NB4 (cell line): ENCODE results near the gene ZC3H13.

ENCODE experiments used
- DNase-seq: peaks from one replicate; pipeline ENCODE4 v3.0.0; 2010; ENCODE audit warnings: low read depth
- H3K4me3 ChIP-seq: one replicate; pipeline ENCODE4 v1.5.1; 2011; ENCODE audit warnings: mild to moderate bottlenecking, low read depth, low read length, moderate library complexity
- CTCF ChIP-seq: IDR thresholded peaks from one replicate; pipeline ENCODE4 v1.5.1; 2012; ENCODE audit warnings: low read depth, low read length
- MYC ChIP-seq: IDR thresholded peaks from 2 replicates; pipeline ENCODE4 v1.6.1; 2011; ENCODE audit warnings: low read depth, low read length
- POLR2A ChIP-seq: IDR thresholded peaks from 2 replicates; pipeline ENCODE4 v1.6.1; 2011; ENCODE audit warnings: mild to moderate bottlenecking; ENCODE audit not compliant: insufficient read length; ENCODE audit errors: extremely low read depth
- TF ChIP-seq, protein P1 (sequence below): IDR thresholded peaks from 2 replicates; pipeline ENCODE4 v1.6.1; 2011; ENCODE audit warnings: low read depth, low read length

Gene ZC3H13

DNA sequence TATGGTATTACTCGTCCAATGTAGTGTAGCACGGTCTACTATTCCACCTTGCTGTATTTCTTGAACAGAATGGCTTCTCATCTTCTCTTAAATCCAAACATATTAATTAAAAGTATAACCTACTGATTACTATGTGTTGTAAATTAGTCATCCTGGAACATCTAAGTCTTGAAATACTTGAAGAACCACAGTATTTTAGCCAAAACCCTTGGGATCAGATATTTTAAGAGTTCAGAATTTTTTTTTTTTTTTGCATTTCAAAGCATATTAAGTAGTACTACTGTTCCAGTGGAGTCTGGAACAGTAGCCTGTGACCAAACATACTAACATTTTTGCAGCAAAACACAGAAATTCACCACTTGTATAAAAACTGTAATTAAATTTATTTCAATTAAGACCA lies 30.1 kb downstream of the ZC3H13 start:
- no peak overlapping the region for H3K4me3 ChIP-seq
- DNase-seq = no peak
- TF ChIP-seq, protein P1, sequence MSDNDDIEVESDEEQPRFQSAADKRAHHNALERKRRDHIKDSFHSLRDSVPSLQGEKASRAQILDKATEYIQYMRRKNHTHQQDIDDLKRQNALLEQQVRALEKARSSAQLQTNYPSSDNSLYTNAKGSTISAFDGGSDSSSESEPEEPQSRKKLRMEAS = no peak
- TF ChIP-seq CTCF (no peak), POLR2A (no peak), MYC (no peak)

GRCh38 chr13:46016216-46016615 lies 36.3 kb downstream of the ZC3H13 start:
- H3K4me3 ChIP-seq = no peak overlapping the region
- no peak for DNase-seq
- TF ChIP-seq CTCF (no peak), MYC (no peak), POLR2A (no peak)
- TF ChIP-seq, protein P1 = no peak

- TF ChIP-seq, protein P1 = no peak
- TF ChIP-seq CTCF = no peak
- no peak for TF ChIP-seq POLR2A
- no peak for TF ChIP-seq MYC
- DNase-seq = peak; percentile 14
- H3K4me3 ChIP-seq = no peak overlapping the region
Observed at GRCh38 chr13:46015366-46015765, 37.2 kb downstream of the ZC3H13 start.

DNA sequence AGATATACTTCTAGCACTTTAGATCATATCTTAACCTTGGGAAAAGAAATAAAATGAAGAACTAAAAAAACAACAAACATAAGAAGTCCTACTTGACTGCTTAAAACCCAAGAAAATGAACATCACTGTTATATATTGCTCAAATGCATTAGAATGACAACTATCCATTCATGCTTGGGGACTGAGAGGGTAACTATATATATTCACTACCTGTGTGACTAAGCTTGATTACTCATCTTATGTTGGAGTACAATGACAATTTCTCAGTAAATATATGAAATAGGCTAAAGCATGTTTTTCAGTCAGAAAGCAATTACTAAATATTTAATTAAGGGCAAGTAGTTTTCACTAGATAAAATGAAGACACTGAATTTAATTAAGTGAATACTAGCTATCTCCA lies 40.1 kb downstream of the ZC3H13 start:
- DNase-seq = no peak
- TF ChIP-seq CTCF = no peak
- TF ChIP-seq, protein P1 = no peak
- no peak overlapping the region for H3K4me3 ChIP-seq

- peak; percentile 29 for DNase-seq
- H3K4me3 ChIP-seq = no peak overlapping the region
- no peak for TF ChIP-seq MYC
- peak; percentile 21 for TF ChIP-seq CTCF
Observed at GRCh38 chr13:46010148-46010547, 42.4 kb downstream of the ZC3H13 start.

GRCh38 chr13:46008631-46009030 lies 43.9 kb downstream of the ZC3H13 start:
- H3K4me3 ChIP-seq = no peak overlapping the region
- TF ChIP-seq POLR2A = no peak
- TF ChIP-seq, protein P1 = no peak
- no peak for TF ChIP-seq CTCF
- no peak for TF ChIP-seq MYC
- DNase-seq = no peak
